ENCODE results near the gene PSMA7. TPM values are rescaled to one million over a fixed set of nuclear protein-coding genes. Genes with fewer than 3 reads are reported as not detected.

PSMA7 gene
- total RNA-seq, result 434 and 449 TPM in 2 replicates

- Mint-ChIP-seq H3K9me3 (no peaks in the 10 kb centered on the region), H3K36me3 (ENCODE audit: low read depth) (peaks cover 46% of the 10 kb centered on the region), H3K27me3 (no peaks in the 10 kb centered on the region), H3K27ac (peak within 1 kb of the TSS; percentile 91), H3K4me3 (peak within 1 kb of the TSS; percentile 94), H3K4me1 (peaks cover 35% of the 10 kb centered on the region)
- peak; percentile 96 for DNase-seq
- intact Hi-C loops (cut with micrococcal nuclease), result loop anchor here (1.0 to 2.0 kb wide), 5 partner anchors 21 to 159 kb away; partner anchors contain the start of genes ADRM1, LSM14B and OSBPL2
Measured at GRCh38 chr20:62143081-62143956, at the start of gene PSMA7, which contains the start of gene SS18L1. TSS of gene PSMA7 (minus strand) at chr20:62143394. CDS start at chr20:62143303, 91 bp downstream. TSS of gene SS18L1 (plus strand) at chr20:62143769. CDS start at chr20:62143821, 52 bp downstream.

- no peaks in the 10 kb centered on the region for H3K9me3 Mint-ChIP-seq
- intact Hi-C loops (cut with micrococcal nuclease), result no loop called here
- no peaks in the 10 kb centered on the region for H3K4me1 Mint-ChIP-seq
- H3K4me3 Mint-ChIP-seq, result no peak overlapping the region
- no peak for DNase-seq
- no peaks in the 10 kb centered on the region for H3K27me3 Mint-ChIP-seq
- no peak overlapping the region for H3K27ac Mint-ChIP-seq
- H3K36me3 Mint-ChIP-seq (ENCODE audit: low read depth), result peaks cover 21% of the 10 kb centered on the region
Measured at GRCh38 chr20:62192635-62193034, 49.4 kb upstream of the PSMA7 start.

GRCh38 chr20:62191781-62192559 is 48.8 kb upstream of the PSMA7 start:
- intact Hi-C loops (cut with micrococcal nuclease), result no loop called here
- Mint-ChIP-seq H3K9me3 (no peaks in the 10 kb centered on the region), H3K36me3 (ENCODE audit: low read depth) (peaks cover 19% of the 10 kb centered on the region), H3K27me3 (no peaks in the 10 kb centered on the region), H3K4me1 (peaks cover 2% of the 10 kb centered on the region), H3K27ac (no peak overlapping the region), H3K4me3 (no peak overlapping the region)
- no peak for DNase-seq

- Mint-ChIP-seq H3K4me3 (no peak overlapping the region), H3K27ac (no peak overlapping the region), H3K27me3 (no peaks in the 10 kb centered on the region), H3K4me1 (peaks cover 7% of the 10 kb centered on the region), H3K36me3 (ENCODE audit: low read depth) (peaks cover 17% of the 10 kb centered on the region), H3K9me3 (no peaks in the 10 kb centered on the region)
- intact Hi-C loops (cut with micrococcal nuclease), result no loop called here
- no peak for DNase-seq
Measured at GRCh38 chr20:62190639-62191411, 47.6 kb upstream of the PSMA7 start.

- DNase-seq, result no peak
- Mint-ChIP-seq H3K27ac (no peak overlapping the region), H3K9me3 (no peaks in the 10 kb centered on the region)
Measured at GRCh38 chr20:62186887-62187866, 44.0 kb upstream of the PSMA7 start.

GRCh38 chr20:62186096-62186426 is 42.9 kb upstream of the PSMA7 start:
- intact Hi-C loops (cut with micrococcal nuclease), result no loop called here
- no peaks in the 10 kb centered on the region for H3K27me3 Mint-ChIP-seq
- peaks cover 10% of the 10 kb centered on the region for H3K36me3 Mint-ChIP-seq (ENCODE audit: low read depth)
- no peak overlapping the region for H3K27ac Mint-ChIP-seq
- no peaks in the 10 kb centered on the region for H3K9me3 Mint-ChIP-seq
- H3K4me1 Mint-ChIP-seq, result peaks cover 25% of the 10 kb centered on the region
- no peak for DNase-seq
- no peak overlapping the region for H3K4me3 Mint-ChIP-seq

More at GRCh38 chr20:62186887-62187866, 44.0 kb upstream of the PSMA7 start:
- Mint-ChIP-seq H3K36me3 (ENCODE audit: low read depth) (peaks cover 11% of the 10 kb centered on the region), H3K4me3 (no peak overlapping the region), H3K4me1 (peaks cover 19% of the 10 kb centered on the region), H3K27me3 (no peaks in the 10 kb centered on the region)
- intact Hi-C loops (cut with micrococcal nuclease), result no loop called here

GRCh38 chr20:62183426-62184142 is 40.4 kb upstream of the PSMA7 start:
- Mint-ChIP-seq H3K27me3 (no peaks in the 10 kb centered on the region), H3K4me3 (peak overlapping the region; percentile 92), H3K27ac (peak overlapping the region; percentile 87), H3K4me1 (peaks cover 25% of the 10 kb centered on the region), H3K9me3 (no peaks in the 10 kb centered on the region), H3K36me3 (ENCODE audit: low read depth) (peaks cover 14% of the 10 kb centered on the region)
- DNase-seq, result peak; percentile 62
- intact Hi-C loops (cut with micrococcal nuclease), result loop anchor here (1.0 to 2.0 kb wide), 3 partner anchors 23 to 119 kb away; partner anchors contain the start of genes ADRM1 and OSBPL2

DNA sequence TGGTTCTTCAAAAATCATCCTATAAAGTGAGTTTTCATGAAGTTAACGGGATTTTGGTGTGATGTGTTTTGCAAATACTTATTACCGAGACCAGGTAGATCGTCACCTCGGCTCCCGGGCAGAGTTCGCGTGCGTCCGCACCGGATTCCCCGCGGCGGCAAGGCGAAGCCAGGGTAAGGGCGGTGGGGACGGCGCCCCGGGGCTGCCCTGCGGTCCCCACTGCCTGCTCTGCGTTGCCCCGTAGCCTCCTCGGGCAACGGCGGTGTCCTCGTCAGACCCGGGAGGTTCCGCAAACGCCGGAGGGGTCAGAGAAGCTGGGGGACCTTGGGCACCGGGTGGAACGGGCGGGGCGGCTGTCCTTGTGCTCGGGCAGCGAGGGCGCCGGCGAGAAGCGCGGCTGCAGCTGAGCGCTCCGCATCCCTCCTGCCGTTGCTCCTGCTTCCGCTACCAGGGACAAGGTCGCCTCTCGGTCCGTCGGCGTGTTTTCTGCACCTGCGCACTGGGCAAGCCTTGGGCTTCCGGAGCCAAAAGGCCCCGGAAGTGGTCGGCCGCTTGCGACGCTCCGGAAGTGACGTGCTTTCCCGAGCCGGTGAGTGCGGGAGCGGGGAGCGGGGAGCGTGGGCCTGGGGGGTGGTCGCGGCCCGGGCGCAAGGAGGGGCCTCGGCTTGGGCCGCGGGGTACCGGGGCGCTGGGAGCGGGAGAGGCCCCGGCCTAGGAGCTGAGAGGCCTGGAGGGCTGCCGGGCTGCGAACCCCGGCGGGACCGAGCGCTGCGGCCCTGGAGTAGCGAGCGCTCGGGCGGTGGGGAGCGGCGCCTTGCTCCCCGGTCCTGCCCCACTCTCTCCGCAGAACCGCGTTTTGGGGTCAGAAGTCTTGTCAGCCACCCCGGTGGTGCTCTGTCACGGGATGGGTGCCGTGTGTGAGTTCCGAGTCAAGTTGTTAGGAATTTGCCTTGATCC is 39.6 kb upstream of the PSMA7 start, which contains the start of gene MTG2:
Gene MTG2, plus strand, starts transcription at position 560 of the 957 bp plus-strand sequence. CDS start 10,393 bp downstream, outside the sequence.
- Mint-ChIP-seq H3K9me3 (no peaks in the 10 kb centered on the region), H3K27me3 (no peaks in the 10 kb centered on the region), H3K27ac (peak within 1 kb of the TSS; percentile 95), H3K4me3 (peak within 1 kb of the TSS; percentile 92), H3K36me3 (ENCODE audit: low read depth) (peaks cover 14% of the 10 kb centered on the region), H3K4me1 (peaks cover 25% of the 10 kb centered on the region)
- DNase-seq, result peak; percentile 99
- intact Hi-C loops (cut with micrococcal nuclease), result loop anchor here (1.0 to 2.0 kb wide), 5 partner anchors 22 to 120 kb away; partner anchors contain the start of genes ADRM1, LSM14B, OSBPL2 and PSMA7

DNA sequence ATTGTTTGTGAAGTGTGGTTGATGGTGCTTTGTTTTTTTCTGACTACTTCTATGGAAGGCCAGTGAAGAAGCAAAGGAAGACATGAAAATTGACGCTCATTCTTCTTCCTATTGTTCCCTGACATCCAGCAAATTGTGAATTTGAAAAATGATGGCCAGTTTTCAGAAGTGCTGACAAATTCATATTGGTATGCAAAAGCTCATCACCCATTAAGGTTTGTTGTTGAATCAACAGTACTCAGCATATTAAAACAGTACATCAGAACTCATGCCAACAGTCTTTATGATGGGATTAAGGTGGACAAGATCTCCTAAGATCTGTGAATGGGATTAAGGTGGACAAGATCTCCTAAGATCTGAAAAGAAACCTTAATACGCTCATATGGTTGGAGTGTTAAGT is 38.6 kb upstream of the PSMA7 start:
- H3K27me3 Mint-ChIP-seq, result no peaks in the 10 kb centered on the region
- H3K4me3 Mint-ChIP-seq, result peak overlapping the region; percentile 92
- H3K27ac Mint-ChIP-seq, result peak overlapping the region; percentile 95
- H3K9me3 Mint-ChIP-seq, result no peaks in the 10 kb centered on the region
- no peak for DNase-seq
- intact Hi-C loops (cut with micrococcal nuclease), result loop anchor here (1.0 to 2.0 kb wide), 4 partner anchors 21 to 121 kb away; partner anchors contain the start of genes ADRM1, LSM14B, PSMA7 and SS18L1
- H3K4me1 Mint-ChIP-seq, result peaks cover 22% of the 10 kb centered on the region
- peaks cover 14% of the 10 kb centered on the region for H3K36me3 Mint-ChIP-seq (ENCODE audit: low read depth)

- Mint-ChIP-seq H3K4me3 (no peak overlapping the region), H3K9me3 (no peaks in the 10 kb centered on the region), H3K27ac (no peak overlapping the region), H3K36me3 (ENCODE audit: low read depth) (peaks cover 27% of the 10 kb centered on the region), H3K4me1 (peaks cover 13% of the 10 kb centered on the region), H3K27me3 (no peaks in the 10 kb centered on the region)
- intact Hi-C loops (cut with micrococcal nuclease), result no loop called here
- DNase-seq, result no peak
Measured at GRCh38 chr20:62179162-62179504, 35.9 kb upstream of the PSMA7 start.

All from activated CD4-positive, alpha-beta T cell treated with anti-CD3 and anti-CD28 coated beads, Interleukin-2, amount 10 ng/mL, durations not matched to agents 24 days and 14 days (primary cell).